HG02970 (cell line): Measurements from ENCODE around the gene PLAC8.
"Not testable (repeated sequence)": the region's sequence is repeated elsewhere in the genome, so short reads cannot be mapped to it uniquely, and the experiment has no call there.

Experiments
- ATAC-seq: cut with Tn5 transposase; IDR thresholded peaks from one replicate; pipeline ENCODE4 v1.9.1; 2021; ENCODE audit warnings: mild to moderate bottlenecking, moderate library complexity, moderate number of reproducible peaks; ENCODE audit not compliant: unreplicated experiment, low FRiP score

PLAC8 gene

GRCh38 chr4:83112678-83113428, 1.7 kb downstream of the PLAC8 start:
- no peak for ATAC-seq

- ATAC-seq: no peak
Measured at GRCh38 chr4:83112231-83112630, 2.3 kb downstream of the PLAC8 start.

- ATAC-seq: not testable (repeated sequence)
Measured at GRCh38 chr4:83111751-83112141, 2.8 kb downstream of the PLAC8 start.

- no peak for ATAC-seq
Measured at GRCh38 chr4:83110970-83111750, 3.4 kb downstream of the PLAC8 start.

- no peak for ATAC-seq
Measured at GRCh38 chr4:83110223-83110945, 4.1 kb downstream of the PLAC8 start.

- no peak for ATAC-seq
Measured at GRCh38 chr4:83109480-83110222, 4.9 kb downstream of the PLAC8 start.

- ATAC-seq: no peak
Measured at GRCh38 chr4:83108101-83108861, 6.2 kb downstream of the PLAC8 start.

GRCh38 chr4:83107631-83108030, 6.9 kb downstream of the PLAC8 start:
- ATAC-seq: no peak

GRCh38 chr4:83104991-83105390, 9.5 kb downstream of the PLAC8 start:
- no peak for ATAC-seq

- no peak for ATAC-seq
Measured at GRCh38 chr4:83096397-83096796, 18.1 kb downstream of the PLAC8 start.

GRCh38 chr4:83093060-83093640, 21.4 kb downstream of the PLAC8 start:
- no peak for ATAC-seq

- no peak for ATAC-seq
Measured at GRCh38 chr4:83089410-83090157, 24.9 kb downstream of the PLAC8 start.

GRCh38 chr4:83084956-83085355, 29.6 kb downstream of the PLAC8 start:
- not testable (repeated sequence) for ATAC-seq

GRCh38 chr4:83083925-83084475, 30.5 kb downstream of the PLAC8 start:
- no peak for ATAC-seq

- ATAC-seq: no peak
Measured at GRCh38 chr4:83082777-83083176, 31.8 kb downstream of the PLAC8 start.

- no peak for ATAC-seq
Measured at GRCh38 chr4:83080561-83080960, 34.0 kb downstream of the PLAC8 start.

- no peak for ATAC-seq
Measured at GRCh38 chr4:83075311-83076095, 39.0 kb downstream of the PLAC8 start.

- ATAC-seq: not testable (repeated sequence)
Measured at GRCh38 chr4:83074783-83075182, 39.7 kb downstream of the PLAC8 start.
